GM12865 (cell line): ENCODE data around the gene CD3D.

Source experiments
- DNase-seq: peaks from one replicate; pipeline ENCODE4 v3.0.0; 2010; ENCODE audit warnings: low read depth
- H3K4me3 ChIP-seq: 2 replicates; pipeline ENCODE4 v1.5.1; 2011; ENCODE audit warnings: mild to moderate bottlenecking, low read depth, low read length, control low read depth
- CTCF ChIP-seq: IDR thresholded peaks from 2 replicates; pipeline ENCODE4 v1.5.1; 2011; ENCODE audit warnings: low read length, control low read depth, low read depth, inconsistent platforms; ENCODE audit not compliant: insufficient read depth; ENCODE audit errors: missing control alignments

Gene CD3D

DNA sequence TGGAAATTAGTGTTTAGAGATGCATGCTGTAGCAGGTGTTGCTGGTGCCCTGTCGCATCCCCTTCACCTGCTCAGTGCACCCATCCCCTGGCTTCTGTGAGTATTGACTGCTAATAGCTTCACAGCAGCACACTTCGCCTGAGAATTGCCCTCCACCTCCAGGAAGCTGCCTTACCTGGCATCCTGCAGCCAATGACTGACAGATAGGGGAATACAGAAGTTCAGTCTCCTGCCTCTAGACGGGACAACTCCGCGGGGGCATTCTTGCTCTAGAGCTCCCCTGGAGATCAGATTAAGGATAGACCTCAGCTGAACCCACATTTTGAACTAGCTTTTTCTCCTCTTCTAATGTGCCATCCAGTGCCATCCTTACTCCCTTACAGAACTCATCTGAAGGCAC is 47.3 kb downstream of the CD3D start:
- no peak overlapping the region for H3K4me3 ChIP-seq
- DNase-seq = no peak
- TF ChIP-seq CTCF = no peak

GRCh38 chr11:118294053-118294452 is 48.5 kb downstream of the CD3D start:
- TF ChIP-seq CTCF = no peak
- no peak for DNase-seq

GRCh38 chr11:118291477-118292135 is 50.9 kb downstream of the CD3D start:
- DNase-seq = no peak
- no peak for TF ChIP-seq CTCF

More at GRCh38 chr11:118294053-118294452, 48.5 kb downstream of the CD3D start:
- H3K4me3 ChIP-seq = no peak overlapping the region

DNA sequence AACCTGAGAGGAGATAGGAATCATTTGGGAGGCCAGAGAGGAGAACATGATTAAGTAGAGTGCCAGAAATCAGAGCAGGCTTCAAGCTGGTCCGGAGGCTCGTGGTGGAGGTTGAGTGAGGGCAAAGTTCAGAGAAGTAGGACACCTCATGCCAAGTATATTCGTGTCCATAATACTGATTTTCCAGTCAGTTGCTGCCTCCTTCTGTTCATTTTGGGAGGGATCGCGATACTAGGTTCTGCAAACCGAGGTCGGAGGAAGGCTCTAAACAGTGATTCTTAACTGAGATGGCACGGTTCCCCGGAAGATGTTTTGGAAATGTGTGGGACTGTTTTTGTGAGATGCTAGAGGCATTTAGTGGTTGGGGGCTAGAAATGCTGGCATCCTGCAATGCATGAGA is 51.6 kb downstream of the CD3D start:
- peak; percentile 48 for DNase-seq
- TF ChIP-seq CTCF = peak; percentile 41
- no peak overlapping the region for H3K4me3 ChIP-seq

More at GRCh38 chr11:118291477-118292135, 50.9 kb downstream of the CD3D start:
- no peak overlapping the region for H3K4me3 ChIP-seq

GRCh38 chr11:118289401-118289800 is 53.1 kb downstream of the CD3D start:
- H3K4me3 ChIP-seq = no peak overlapping the region
- TF ChIP-seq CTCF = no peak
- no peak for DNase-seq
